DMS 273 treated with DMSO at 0.1 percent for 48 hours (cell line): ENCODE results near the gene ACOX3.
"Not testable (repeated sequence)": the region's sequence is repeated elsewhere in the genome, so short reads cannot be mapped to it uniquely, and the experiment has no call there.

Experiments
- DNase-seq: peaks from one replicate; lab custom pipeline; 2025; lab: John Stamatoyannopoulos, UW

ACOX3 gene

GRCh38 chr4:8350841-8351461 lies 89.6 kb downstream of the ACOX3 start:
- no peak for DNase-seq

DNA sequence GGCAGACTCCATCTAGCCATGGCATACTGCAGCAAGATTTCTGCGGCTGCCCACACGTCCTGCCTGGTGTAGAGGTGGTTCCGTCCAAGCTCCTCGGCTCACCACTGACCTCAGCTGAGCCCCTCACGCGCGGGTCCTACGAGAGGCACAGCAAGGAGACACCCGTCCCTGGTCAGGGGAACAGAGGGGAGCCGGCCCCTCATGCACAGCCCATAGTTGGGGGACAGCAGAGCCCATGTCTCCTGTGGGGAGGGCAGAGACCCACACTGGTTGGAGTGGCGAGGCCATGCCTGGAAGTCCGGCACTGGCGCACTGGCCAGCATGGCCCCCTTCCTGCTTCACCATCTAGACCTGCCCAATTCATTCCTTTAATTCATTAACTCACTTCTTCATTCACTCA lies 90.2 kb downstream of the ACOX3 start:
- no peak for DNase-seq

DNA sequence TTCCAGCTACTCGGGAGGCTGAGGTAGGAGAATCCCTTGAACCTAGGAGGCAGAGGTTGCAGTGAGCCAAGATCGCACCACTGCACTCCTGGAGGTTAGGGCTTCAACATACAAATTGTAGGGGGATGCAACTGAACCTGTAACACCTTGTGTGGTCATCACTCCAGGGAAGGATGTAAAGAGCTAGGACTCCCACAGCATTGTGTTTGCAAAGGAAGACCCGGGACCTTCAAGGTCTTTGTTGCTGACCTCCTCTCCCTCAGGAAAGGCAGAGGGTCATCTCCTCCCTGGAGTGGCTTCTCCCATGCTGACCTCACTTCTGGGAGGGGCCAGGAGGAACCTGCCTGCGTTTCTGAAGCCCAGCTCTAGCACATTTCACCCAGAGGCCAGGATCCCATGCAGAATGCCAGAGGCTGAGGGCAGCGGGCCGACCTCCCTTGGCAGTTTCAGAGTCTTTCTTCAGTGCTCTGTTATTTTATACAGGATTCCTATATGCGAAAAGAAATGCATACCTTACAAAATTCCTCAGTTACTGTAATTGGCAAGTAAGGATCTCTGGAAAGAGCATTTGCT lies 90.8 kb downstream of the ACOX3 start:
- DNase-seq: no peak

- DNase-seq: not testable (repeated sequence)
These were observed 91.3 kb downstream of the ACOX3 start for GRCh38 chr4:8349236-8349635.

GRCh38 chr4:8348071-8348470 lies 92.5 kb downstream of the ACOX3 start:
- DNase-seq: no peak

DNA sequence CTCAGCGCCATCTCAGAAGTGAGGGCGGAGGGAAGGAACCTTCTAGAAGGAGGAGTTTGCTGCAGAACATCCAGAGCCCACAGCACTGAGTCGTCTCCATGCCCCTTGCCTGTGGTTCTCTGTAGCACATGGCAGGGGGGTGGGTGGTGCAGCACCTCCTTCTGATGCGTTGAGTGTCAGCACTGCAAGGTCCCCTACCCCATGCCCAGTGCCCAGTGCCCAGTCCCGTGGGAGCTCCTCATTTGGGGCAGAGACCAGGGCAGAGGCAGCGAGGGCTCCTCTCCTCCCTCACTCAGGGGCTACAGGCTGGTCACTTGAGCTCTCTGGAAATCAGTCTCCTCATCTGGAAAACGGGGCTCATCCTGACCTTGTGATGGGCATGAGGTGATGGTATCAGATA lies 92.9 kb downstream of the ACOX3 start:
- DNase-seq: no peak

- DNase-seq: no peak
These were observed 93.5 kb downstream of the ACOX3 start for GRCh38 chr4:8346838-8347605.

DNA sequence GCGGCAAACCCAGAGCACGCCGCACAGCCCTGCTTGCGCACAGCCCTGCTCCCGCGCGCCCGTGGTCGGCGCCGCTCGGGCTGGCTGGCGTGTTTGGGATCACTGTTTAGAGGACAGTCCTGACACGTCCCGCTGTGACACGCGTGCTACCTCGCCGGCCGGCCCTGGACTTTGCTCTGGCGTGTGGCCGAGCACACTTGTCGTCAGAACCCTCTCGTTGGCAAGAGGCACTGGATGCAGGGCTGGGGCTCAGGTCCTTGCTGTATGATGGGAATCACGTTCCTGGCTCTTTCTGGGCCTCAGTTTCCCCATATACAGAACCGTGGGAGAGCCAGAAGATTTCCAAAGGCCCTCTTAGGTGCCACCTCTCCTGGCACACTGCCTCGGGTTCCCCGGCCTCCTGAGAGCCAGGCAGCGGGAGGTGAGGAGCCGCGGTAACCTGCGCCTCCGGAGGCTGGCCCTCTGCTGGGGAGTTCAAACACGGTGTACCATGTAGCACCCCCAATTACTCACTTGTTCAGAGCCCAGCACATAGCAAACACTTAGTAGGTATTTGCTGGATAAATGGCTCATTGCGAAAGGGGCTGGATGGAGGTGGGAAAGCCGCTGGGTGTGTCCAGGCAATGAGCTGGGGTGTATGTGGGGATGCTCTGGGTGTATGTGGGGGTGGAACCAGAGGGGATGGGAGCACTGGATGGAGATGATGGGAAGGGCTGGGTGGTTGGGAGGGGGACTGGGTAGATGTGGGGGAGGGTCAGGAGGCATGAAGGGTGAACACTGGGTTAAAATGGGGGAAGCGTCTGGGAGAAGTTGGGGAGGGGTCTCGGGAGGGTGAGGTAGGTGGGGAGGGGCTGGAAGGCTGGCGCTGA lies 94.3 kb downstream of the ACOX3 start:
- DNase-seq: no peak

DNA sequence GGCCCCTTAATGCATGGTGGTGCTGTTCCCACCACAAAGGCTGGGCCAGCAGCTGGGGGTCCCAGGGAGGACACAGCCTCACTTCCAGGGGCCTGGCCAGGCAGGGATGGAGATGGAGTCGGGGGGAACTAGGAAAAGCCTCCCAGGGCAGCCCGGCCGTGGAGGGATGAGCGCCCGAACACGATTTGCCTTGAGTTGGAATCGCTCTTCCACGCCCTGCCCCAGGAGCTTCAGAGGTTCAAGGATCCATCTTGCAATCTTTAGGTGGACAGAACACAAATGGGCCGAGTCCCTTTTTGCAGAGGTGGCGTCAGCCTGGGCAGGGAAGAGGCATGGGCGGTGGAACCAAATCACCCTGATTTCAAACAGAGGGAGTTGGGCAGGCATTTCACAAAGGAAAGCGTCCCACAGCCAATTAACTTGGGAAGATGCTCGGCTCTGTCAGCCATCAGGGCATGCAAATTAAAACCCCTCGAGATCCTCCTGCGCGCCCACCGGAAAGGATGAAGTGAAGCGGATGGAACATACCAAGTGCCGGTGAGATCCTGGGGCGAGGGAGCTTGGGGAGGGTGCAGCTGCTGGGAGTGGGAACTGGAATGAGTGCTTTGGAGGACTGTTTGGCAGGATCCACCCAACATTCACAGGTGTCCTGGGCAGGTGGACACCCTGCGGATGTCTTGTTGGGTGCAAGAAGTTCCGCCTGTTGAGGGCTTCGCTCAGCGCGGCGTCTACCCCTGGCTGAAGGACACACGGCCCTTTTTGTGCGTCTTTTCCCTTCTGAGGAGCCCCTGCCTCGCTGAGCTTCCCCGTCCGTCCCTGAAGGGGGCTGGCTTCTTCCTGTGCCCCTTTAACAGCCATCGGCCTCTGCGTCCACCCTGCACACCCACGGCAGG lies 95.2 kb downstream of the ACOX3 start:
- no peak for DNase-seq

- DNase-seq: no peak
These were observed 96.1 kb downstream of the ACOX3 start for GRCh38 chr4:8344377-8344776.

DNA sequence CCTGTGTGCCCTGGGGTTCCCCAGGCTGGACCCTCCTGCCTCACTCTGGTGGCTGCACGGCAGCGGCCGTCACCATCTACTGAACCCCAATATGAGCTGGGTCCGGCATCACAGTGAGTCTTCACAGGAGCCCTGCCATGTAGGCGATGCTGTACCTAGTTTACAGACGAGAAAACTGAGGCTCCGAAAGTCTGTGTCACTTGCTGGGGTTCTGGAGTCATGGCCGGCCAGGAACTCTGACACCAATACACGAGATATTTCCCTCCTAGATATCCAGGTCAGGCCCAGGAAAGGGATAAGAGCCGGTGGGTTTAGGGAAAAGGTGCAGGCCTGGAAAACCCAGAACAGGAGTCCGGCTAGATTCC lies 96.6 kb downstream of the ACOX3 start:
- DNase-seq: no peak

GRCh38 chr4:8343262-8343966 lies 97.1 kb downstream of the ACOX3 start:
- no peak for DNase-seq

GRCh38 chr4:8342651-8343261 lies 97.8 kb downstream of the ACOX3 start:
- DNase-seq: no peak

DNA sequence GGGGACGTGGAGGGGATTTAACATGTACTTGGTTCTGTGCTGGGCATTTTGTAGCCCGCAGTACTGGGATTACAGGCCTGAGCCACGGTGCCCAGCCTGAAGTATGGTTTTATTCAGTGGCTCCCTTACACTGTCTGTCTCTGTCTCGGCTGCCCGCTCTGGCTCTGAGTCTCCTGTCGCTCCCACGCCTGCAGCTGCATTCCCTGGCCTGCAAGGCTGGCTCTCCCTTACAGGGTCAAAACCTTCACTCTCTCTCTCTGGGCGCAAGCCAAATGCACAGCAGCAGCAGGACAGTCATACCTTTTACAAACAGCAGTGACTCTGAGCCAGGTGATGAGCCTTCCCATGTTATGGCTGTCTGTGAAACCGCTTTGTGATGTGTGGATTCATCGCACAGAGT lies 98.8 kb downstream of the ACOX3 start:
- DNase-seq: no peak

GRCh38 chr4:8341281-8341680 lies 99.2 kb downstream of the ACOX3 start:
- not testable (repeated sequence) for DNase-seq

- DNase-seq: no peak
These were observed 99.7 kb downstream of the ACOX3 start for GRCh38 chr4:8340781-8341241.

DNA sequence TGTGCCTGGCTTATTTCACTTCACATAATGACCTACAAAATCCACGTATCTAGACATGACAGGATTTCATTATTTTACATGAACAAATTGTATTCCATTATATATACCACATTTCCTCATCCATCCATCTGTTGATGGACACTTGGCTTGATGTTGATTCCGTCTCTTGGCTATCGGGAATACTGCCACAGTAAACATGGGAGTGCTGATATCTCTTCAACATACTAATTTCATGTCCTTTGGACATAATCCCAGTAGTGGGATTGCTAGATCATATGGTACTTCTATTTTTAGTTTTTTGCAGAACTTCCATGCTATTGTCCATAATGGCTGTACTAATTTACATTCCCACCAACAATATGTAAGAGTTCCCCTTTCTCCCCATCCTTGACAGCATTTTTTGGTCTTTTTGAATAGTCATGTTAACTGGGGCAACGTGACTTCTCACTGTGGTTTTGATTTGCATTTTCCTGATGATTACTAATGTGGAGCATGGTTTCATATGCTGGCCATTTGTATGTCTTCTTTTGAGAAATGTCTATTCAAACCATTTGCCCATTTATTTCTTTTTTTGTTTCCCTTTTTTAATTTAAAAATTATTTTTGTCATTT lies 102.1 kb downstream of the ACOX3 start:
- DNase-seq: no peak

DNA sequence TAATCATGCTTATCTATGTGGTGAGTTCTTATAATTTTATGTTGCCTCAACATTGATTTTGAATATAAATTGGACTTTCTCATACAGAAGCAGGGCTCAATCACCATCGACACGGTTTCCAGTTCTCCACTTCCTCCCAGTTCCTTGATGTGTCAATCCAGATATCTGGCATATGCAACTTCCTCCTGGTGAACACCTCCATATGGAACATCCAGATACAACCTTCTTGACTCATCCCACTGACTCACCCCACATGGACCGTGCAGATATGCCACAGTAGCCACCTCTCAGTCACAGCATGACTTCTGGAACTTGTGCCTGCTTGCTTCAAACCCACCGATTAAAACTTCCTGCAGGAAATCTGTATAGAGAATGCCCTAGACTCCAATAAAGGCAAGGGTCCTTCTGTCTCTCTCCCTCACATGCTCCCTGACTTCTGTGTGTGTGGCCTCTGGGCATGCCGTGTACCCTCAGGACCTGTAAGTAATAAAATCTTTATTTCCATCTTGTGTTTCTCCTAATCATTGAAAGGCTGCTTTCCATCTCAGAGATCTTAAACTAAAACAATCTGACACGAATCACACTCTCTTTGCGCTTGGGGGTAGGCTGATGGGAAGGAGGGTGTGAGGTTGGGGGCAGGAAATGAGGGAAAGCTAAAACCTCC lies 104.0 kb downstream of the ACOX3 start:
- no peak for DNase-seq

- DNase-seq: no peak
These were observed 104.7 kb downstream of the ACOX3 start for GRCh38 chr4:8335848-8336247.
